GM23248 (cell line): Measurements from ENCODE around the gene VIPR2.

Source experiments
- EZH2 ChIP-seq: fragments of 200-600 bp; sonication (generic); IDR thresholded peaks from 2 replicates; pipeline ENCODE4 v1.6.1; 2018; ENCODE audit warnings: antibody characterized with exemption, mild to moderate bottlenecking; ENCODE audit not compliant: insufficient read depth, poor library complexity, severe bottlenecking
- EZH2phosphoT487 ChIP-seq: fragments of 200-600 bp; sonication (generic); IDR thresholded peaks from 2 replicates; pipeline ENCODE4 v1.6.1; 2018; ENCODE audit warnings: antibody characterized with exemption, moderate library complexity, mild to moderate bottlenecking, low read depth; ENCODE audit not compliant: insufficient read depth

DNA sequence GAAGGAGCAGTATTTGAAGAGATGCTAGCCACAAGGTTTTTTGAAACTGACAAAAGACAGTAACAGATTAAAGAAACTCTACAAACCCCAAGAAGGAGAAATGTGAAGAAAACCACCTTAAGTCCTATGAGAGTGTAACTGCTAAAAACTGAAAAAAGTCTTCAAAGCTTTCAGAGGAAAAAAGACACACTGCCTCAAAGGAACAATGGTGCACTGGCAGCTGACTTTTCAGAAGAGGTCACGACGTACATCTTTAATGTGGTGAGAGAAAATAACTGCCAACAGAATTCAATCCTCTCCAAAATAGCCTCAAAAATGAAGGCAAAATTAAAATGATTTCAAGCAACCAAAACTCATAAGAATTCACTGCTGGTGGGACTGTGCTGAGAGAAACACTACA is 94.0 kb downstream of the VIPR2 start:
- TF ChIP-seq EZH2 = no peak
- no peak for TF ChIP-seq EZH2phosphoT487
